Measurements from ENCODE around the gene EIF4E3.

Gene EIF4E3

GRCh38 chr3:71752831-71753700 lies 27.9 kb upstream of the EIF4E3 start:
- Histone ChIP-seq H3K4me3 (ENCODE audit: low read depth in 1 of 5, low read length in 5 of 5) (peak overlapping the region; percentile 42 to 84 (median 70)), H3K9me3 (ENCODE audit: control insufficient read depth in 5 of 5, low read length in 5 of 5) (no peaks in the 10 kb centered on the region), H3K27me3 (ENCODE audit: control insufficient read depth in 5 of 5, insufficient read depth in 4 of 5, low read length in 5 of 5) (peaks cover 0 to 25% (median 10%) of the 10 kb centered on the region in 5 donors), H3K4me1 (ENCODE audit: control insufficient read depth in 5 of 5, insufficient read depth in 5 of 5, low read length in 5 of 5) (peaks cover 0 to 12% (median 6%) of the 10 kb centered on the region in 5 donors), H3K36me3 (ENCODE audit: control insufficient read depth in 5 of 5, insufficient read depth in 5 of 5, low read length in 5 of 5) (no peaks in the 10 kb centered on the region), H3K27ac (ENCODE audit: low read depth, low read length) (no peak overlapping the region), H3K9ac (ENCODE audit: low read length in 5 of 5) (peak overlapping the region in 1 of 5 donors; percentile 7)

DNA sequence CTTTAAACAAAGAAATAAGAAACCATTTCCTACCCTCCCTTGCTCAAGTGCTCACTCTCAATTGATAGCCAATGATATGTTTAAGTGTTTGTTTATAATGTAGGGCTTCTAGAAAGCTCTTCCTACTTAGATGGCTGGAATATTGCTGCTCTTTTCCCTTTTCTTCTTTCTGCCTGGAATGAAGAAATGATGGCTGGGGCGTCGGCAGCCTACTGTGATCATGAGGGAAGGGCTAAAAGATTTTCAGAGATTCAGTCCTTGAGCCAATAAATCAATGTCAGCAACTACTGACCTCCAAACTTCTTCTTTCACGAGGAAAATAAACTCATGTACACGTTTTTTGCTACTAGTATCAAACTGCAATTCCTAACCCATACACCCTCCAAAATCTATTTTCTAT lies 26.4 kb upstream of the EIF4E3 start:
- Histone ChIP-seq H3K27me3 (ENCODE audit: control insufficient read depth in 5 of 5, insufficient read depth in 4 of 5, low read length in 5 of 5) (peaks cover 0 to 19% (median 10%) of the 10 kb centered on the region in 5 donors), H3K4me3 (ENCODE audit: low read depth in 1 of 5, low read length in 5 of 5) (no peak overlapping the region), H3K9ac (ENCODE audit: low read length in 5 of 5) (no peak overlapping the region), H3K4me1 (ENCODE audit: control insufficient read depth in 5 of 5, insufficient read depth in 5 of 5, low read length in 5 of 5) (peaks cover 0 to 12% (median 6%) of the 10 kb centered on the region in 5 donors), H3K9me3 (ENCODE audit: control insufficient read depth in 5 of 5, low read length in 5 of 5) (no peaks in the 10 kb centered on the region), H3K36me3 (ENCODE audit: control insufficient read depth in 5 of 5, insufficient read depth in 5 of 5, low read length in 5 of 5) (no peaks in the 10 kb centered on the region), H3K27ac (ENCODE audit: low read depth, low read length) (no peak overlapping the region)

DNA sequence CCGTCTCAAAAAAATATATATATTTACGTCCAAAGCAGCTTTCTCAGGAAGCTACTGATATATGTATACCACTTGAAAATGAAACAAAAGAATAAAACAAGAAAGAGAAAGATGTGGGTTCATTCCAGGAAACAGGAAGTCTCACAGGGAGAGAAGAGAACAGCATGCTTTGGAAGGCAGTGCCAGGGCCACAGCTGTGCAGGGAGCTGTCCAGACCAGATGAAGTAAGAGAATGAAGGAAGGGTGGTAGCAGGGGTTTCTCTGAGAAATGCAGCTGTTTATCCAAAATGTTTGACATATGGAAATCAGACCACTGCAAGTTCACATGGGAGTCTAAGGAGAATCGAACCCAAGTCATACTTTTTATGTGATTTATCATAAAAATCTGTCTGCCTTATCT lies 19.5 kb upstream of the EIF4E3 start:
- Histone ChIP-seq H3K27ac (ENCODE audit: low read depth, low read length) (no peak overlapping the region), H3K36me3 (ENCODE audit: control insufficient read depth in 5 of 5, insufficient read depth in 5 of 5, low read length in 5 of 5) (peaks cover 0 to 2% (median 0%) of the 10 kb centered on the region in 5 donors), H3K4me3 (ENCODE audit: low read depth in 1 of 5, low read length in 5 of 5) (no peak overlapping the region), H3K27me3 (ENCODE audit: control insufficient read depth in 5 of 5, insufficient read depth in 4 of 5, low read length in 5 of 5) (no peaks in the 10 kb centered on the region), H3K4me1 (ENCODE audit: control insufficient read depth in 5 of 5, insufficient read depth in 5 of 5, low read length in 5 of 5) (no peaks in the 10 kb centered on the region), H3K9me3 (ENCODE audit: control insufficient read depth in 5 of 5, low read length in 5 of 5) (peaks cover 11 to 34% (median 19%) of the 10 kb centered on the region in 5 donors), H3K9ac (ENCODE audit: low read length in 5 of 5) (no peak overlapping the region)

DNA sequence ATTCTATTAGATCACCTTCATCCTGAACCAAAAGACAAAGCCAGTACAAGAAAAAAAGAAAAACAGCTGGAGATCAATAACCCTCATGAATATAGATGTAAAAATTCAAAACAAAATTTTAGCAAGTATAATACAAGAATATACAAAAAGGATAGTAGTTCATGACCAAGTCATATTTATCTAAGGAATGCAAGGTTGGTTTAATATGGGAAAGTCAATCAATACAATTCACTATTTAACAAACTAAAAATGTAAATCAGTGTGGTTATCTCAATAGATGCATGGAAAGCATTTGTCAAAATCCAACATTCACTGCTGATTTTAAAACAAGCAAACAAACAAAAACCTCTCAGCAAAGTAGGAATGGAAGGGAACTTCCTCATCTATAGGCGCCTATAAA lies 17.4 kb upstream of the EIF4E3 start:
- Histone ChIP-seq H3K9me3 (ENCODE audit: control insufficient read depth in 5 of 5, low read length in 5 of 5) (peaks cover 11 to 34% (median 19%) of the 10 kb centered on the region in 5 donors), H3K4me1 (ENCODE audit: control insufficient read depth in 5 of 5, insufficient read depth in 5 of 5, low read length in 5 of 5) (no peaks in the 10 kb centered on the region), H3K27me3 (ENCODE audit: control insufficient read depth in 5 of 5, insufficient read depth in 4 of 5, low read length in 5 of 5) (no peaks in the 10 kb centered on the region), H3K36me3 (ENCODE audit: control insufficient read depth in 5 of 5, insufficient read depth in 5 of 5, low read length in 5 of 5) (peaks cover 0 to 2% (median 0%) of the 10 kb centered on the region in 5 donors), H3K4me3 (ENCODE audit: low read depth in 1 of 5, low read length in 5 of 5) (no peak overlapping the region), H3K27ac (ENCODE audit: low read depth, low read length) (no peak overlapping the region), H3K9ac (ENCODE audit: low read length in 5 of 5) (no peak overlapping the region)

DNA sequence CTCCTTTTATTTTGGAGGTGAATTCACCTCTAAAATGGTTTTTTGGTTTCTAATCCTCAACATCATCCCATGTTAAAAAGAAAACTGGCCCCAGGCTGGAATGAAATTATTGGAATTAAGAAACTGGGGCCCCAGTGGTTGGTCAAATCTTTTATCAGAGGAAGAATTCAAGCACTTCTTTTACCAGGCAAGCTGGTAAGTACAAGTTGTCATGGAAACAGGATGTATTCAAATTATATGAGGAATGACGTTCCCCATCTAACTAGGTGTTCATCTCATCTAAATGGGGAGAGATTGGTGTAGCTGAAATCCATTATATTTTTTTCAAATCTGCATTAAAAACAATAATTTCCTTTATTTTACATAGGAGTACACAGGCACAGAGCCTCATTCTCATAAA lies 9.7 kb upstream of the EIF4E3 start:
- Histone ChIP-seq H3K36me3 (ENCODE audit: control insufficient read depth in 5 of 5, insufficient read depth in 5 of 5, low read length in 5 of 5) (no peaks in the 10 kb centered on the region), H3K9ac (ENCODE audit: low read length in 5 of 5) (no peak overlapping the region), H3K4me3 (ENCODE audit: low read depth in 1 of 5, low read length in 5 of 5) (no peak overlapping the region), H3K27ac (ENCODE audit: low read depth, low read length) (no peak overlapping the region), H3K9me3 (ENCODE audit: control insufficient read depth in 5 of 5, low read length in 5 of 5) (no peaks in the 10 kb centered on the region), H3K4me1 (ENCODE audit: control insufficient read depth in 5 of 5, insufficient read depth in 5 of 5, low read length in 5 of 5) (peaks cover 0 to 3% (median 2%) of the 10 kb centered on the region in 5 donors), H3K27me3 (ENCODE audit: control insufficient read depth in 5 of 5, insufficient read depth in 4 of 5, low read length in 5 of 5) (no peaks in the 10 kb centered on the region)

DNA sequence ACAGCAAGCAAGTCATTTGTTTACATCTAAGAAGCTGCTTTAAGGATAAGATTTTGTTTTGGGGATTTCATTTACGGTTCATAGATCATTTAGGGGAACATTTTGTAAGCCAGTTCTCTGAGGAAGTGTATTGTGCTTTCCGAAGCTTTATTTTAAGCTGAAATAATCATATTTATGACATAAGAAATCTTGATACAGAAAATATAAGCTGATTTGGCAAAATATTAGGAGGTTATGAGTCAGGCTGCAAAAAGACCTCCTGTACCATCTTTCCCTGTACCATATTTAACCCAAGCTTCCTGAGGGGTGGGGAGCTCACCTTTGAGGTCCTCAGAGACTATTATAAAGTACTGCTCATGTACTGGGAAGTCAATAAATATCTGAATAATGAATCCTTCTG lies 8.1 kb upstream of the EIF4E3 start:
- no peak overlapping the region for H3K4me3 ChIP-seq (ENCODE audit: low read depth in 1 of 5, low read length in 5 of 5)
- no peaks in the 10 kb centered on the region for H3K27me3 ChIP-seq (ENCODE audit: control insufficient read depth in 5 of 5, insufficient read depth in 4 of 5, low read length in 5 of 5)
- H3K27ac ChIP-seq (ENCODE audit: low read depth, low read length), result no peak overlapping the region
- no peaks in the 10 kb centered on the region for H3K9me3 ChIP-seq (ENCODE audit: control insufficient read depth in 5 of 5, low read length in 5 of 5)
- peaks cover 0 to 13% (median 3%) of the 10 kb centered on the region in 5 donors for H3K4me1 ChIP-seq (ENCODE audit: control insufficient read depth in 5 of 5, insufficient read depth in 5 of 5, low read length in 5 of 5)
- H3K9ac ChIP-seq (ENCODE audit: low read length in 5 of 5), result no peak overlapping the region
- no peaks in the 10 kb centered on the region for H3K36me3 ChIP-seq (ENCODE audit: control insufficient read depth in 5 of 5, insufficient read depth in 5 of 5, low read length in 5 of 5)

DNA sequence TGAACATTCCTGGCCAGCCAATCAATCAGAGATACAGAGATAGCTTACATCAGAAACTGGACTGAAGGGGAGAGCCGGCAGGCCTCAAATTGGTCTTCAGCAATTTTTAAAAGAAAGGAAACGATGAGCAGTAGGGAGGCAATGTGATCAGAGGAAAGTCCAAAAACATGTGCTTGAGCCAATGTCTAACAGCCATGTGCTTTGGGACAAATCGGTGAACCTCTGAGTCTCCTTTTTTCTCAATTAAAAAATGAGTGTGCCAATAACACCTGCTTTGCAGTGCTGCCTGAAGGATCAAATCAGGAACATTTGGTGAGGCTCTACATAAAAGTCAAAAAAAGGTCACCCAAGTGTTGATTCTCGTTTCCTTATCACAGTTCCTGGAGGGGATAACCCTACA lies 7.4 kb upstream of the EIF4E3 start:
- Histone ChIP-seq H3K36me3 (ENCODE audit: control insufficient read depth in 5 of 5, insufficient read depth in 5 of 5, low read length in 5 of 5) (no peaks in the 10 kb centered on the region), H3K27ac (ENCODE audit: low read depth, low read length) (no peak overlapping the region), H3K4me3 (ENCODE audit: low read depth in 1 of 5, low read length in 5 of 5) (no peak overlapping the region), H3K27me3 (ENCODE audit: control insufficient read depth in 5 of 5, insufficient read depth in 4 of 5, low read length in 5 of 5) (no peaks in the 10 kb centered on the region), H3K4me1 (ENCODE audit: control insufficient read depth in 5 of 5, insufficient read depth in 5 of 5, low read length in 5 of 5) (peaks cover 0 to 13% (median 3%) of the 10 kb centered on the region in 5 donors), H3K9me3 (ENCODE audit: control insufficient read depth in 5 of 5, low read length in 5 of 5) (no peaks in the 10 kb centered on the region), H3K9ac (ENCODE audit: low read length in 5 of 5) (no peak overlapping the region)

DNA sequence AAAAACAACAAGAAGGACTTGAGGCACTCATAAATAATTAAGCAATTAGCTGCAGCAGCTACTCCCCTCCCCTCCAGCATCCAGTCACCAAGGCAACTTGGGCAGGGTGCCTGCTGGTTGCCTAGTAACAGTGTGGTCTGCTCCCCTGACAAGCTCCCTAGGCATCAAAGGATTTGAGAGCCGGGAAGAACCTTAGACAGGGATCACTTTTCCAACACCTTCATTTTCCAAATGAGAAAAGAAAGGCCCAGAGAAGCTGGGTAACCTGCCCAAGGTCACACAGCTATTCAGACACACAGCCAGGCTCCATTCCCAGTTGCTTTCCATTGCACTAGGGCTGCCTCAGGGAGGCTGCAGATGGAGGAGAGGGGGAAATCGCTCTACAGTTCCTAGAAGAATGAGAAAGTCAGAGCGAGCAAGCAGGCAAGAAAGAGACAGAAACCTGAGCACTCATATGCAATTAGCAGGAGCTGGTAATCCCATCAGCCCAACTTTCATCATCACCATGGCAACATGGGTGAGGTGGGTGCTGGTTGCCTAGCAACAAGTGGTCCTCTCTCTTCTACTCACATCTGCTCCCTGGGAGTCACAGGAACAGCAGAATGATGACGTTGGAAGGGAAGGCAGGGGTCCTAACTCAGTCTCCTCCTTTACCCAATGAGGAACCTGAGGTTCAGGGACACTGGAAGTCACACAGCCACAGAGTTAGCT lies 3.6 kb upstream of the EIF4E3 start:
- H3K9me3 ChIP-seq (ENCODE audit: control insufficient read depth in 5 of 5, low read length in 5 of 5), result no peaks in the 10 kb centered on the region
- H3K4me3 ChIP-seq (ENCODE audit: low read depth in 1 of 5, low read length in 5 of 5), result no peak overlapping the region
- no peak overlapping the region for H3K9ac ChIP-seq (ENCODE audit: low read length in 5 of 5)
- no peaks in the 10 kb centered on the region for H3K27me3 ChIP-seq (ENCODE audit: control insufficient read depth in 5 of 5, insufficient read depth in 4 of 5, low read length in 5 of 5)
- no peaks in the 10 kb centered on the region for H3K36me3 ChIP-seq (ENCODE audit: control insufficient read depth in 5 of 5, insufficient read depth in 5 of 5, low read length in 5 of 5)
- H3K27ac ChIP-seq (ENCODE audit: low read depth, low read length), result no peak overlapping the region
- peaks cover 9 to 30% (median 19%) of the 10 kb centered on the region in 5 donors for H3K4me1 ChIP-seq (ENCODE audit: control insufficient read depth in 5 of 5, insufficient read depth in 5 of 5, low read length in 5 of 5)

DNA sequence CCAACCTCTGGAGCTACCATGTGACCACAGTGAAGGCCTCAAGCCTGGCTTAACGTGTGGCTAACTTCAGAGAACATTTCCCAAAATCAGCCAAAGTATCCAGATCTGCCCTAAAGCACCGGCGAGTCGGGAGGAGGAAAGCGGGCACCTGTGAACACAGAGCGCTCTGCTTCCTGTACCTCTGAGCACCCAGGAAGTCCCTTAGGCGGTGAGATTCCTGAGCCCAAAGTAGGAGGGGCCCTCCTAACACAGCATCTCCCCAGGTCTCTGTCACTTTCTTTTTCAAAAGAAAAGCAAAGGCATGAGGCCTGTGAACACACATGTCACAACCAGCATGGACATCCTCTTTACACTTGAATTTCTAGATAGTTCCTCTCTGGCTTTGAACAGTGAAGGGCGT lies 944 bp upstream of the EIF4E3 start:
- H3K4me1 ChIP-seq (ENCODE audit: control insufficient read depth in 5 of 5, insufficient read depth in 5 of 5, low read length in 5 of 5), result peaks cover 9 to 37% (median 24%) of the 10 kb centered on the region in 5 donors
- H3K9me3 ChIP-seq (ENCODE audit: control insufficient read depth in 5 of 5, low read length in 5 of 5), result no peaks in the 10 kb centered on the region
- H3K36me3 ChIP-seq (ENCODE audit: control insufficient read depth in 5 of 5, insufficient read depth in 5 of 5, low read length in 5 of 5), result peaks cover 0 to under 1% (median 0%) of the 10 kb centered on the region in 5 donors
- no peaks in the 10 kb centered on the region for H3K27me3 ChIP-seq (ENCODE audit: control insufficient read depth in 5 of 5, insufficient read depth in 4 of 5, low read length in 5 of 5)
- no peak overlapping the region for H3K9ac ChIP-seq (ENCODE audit: low read length in 5 of 5)
- peak overlapping the region in 4 of 5 donors; percentile 62 to 81 (median 64) for H3K4me3 ChIP-seq (ENCODE audit: low read depth in 1 of 5, low read length in 5 of 5)
- H3K27ac ChIP-seq (ENCODE audit: low read depth, low read length), result no peak overlapping the region

Measured in subcutaneous abdominal adipose tissue (tissue), 5 donors.